Smooth muscle cell (in vitro differentiated cells): ENCODE measurements around the gene CPVL. TPM values are rescaled to one million over a fixed set of nuclear protein-coding genes. Genes with fewer than 3 reads are reported as not detected.

ENCODE experiments used
- DNase-seq: peaks from one replicate; lab custom pipeline; 2025; ENCODE audit not compliant: unreplicated experiment; lab: John Stamatoyannopoulos, UW
- H2AFZ ChIP-seq: fragments of 200-600 bp; sonication (generic); 2 replicates; pipeline ENCODE4 v1.6.0; 2016; ENCODE audit warnings: antibody characterized with exemption, low read depth, mild to moderate bottlenecking
- H3F3A ChIP-seq: fragments of 200-600 bp; sonication (generic); 2 replicates; pipeline ENCODE4 v1.6.0; 2017; ENCODE audit warnings: antibody characterized with exemption, low read depth
- H3K27ac ChIP-seq: fragments of 200-600 bp; sonication (generic); 2 replicates; pipeline ENCODE4 v1.5.1; 2016; ENCODE audit warnings: low read depth, mild to moderate bottlenecking
- H3K27me3 ChIP-seq: fragments of 200-600 bp; sonication (generic); 2 replicates; pipeline ENCODE4 v1.6.1; 2016; ENCODE audit warnings: low read depth, mild to moderate bottlenecking
- H3K36me3 ChIP-seq: fragments of 200-600 bp; sonication (generic); 2 replicates; pipeline ENCODE4 v1.5.1; 2016; ENCODE audit warnings: low read depth
- H3K4me1 ChIP-seq: fragments of 200-600 bp; sonication (generic); 2 replicates; pipeline ENCODE4 v1.5.1; 2016; ENCODE audit warnings: low read depth
- H3K4me2 ChIP-seq: fragments of 200-600 bp; sonication (generic); 2 replicates; pipeline ENCODE4 v1.6.0; 2016; ENCODE audit warnings: mild to moderate bottlenecking
- H3K4me3 ChIP-seq: fragments of 200-600 bp; sonication (generic); 2 replicates; pipeline ENCODE4 v1.5.1; 2016; ENCODE audit warnings: mild to moderate bottlenecking
- H3K79me2 ChIP-seq: fragments of 200-600 bp; sonication (generic); 2 replicates; pipeline ENCODE4 v1.6.0; 2016; ENCODE audit warnings: low read depth, mild to moderate bottlenecking
- H3K9ac ChIP-seq: fragments of 200-600 bp; sonication (generic); 2 replicates; pipeline ENCODE4 v1.6.0; 2016; ENCODE audit warnings: low read depth
- H3K9me3 ChIP-seq: fragments of 200-600 bp; sonication (generic); replicated peaks from 2 replicates; pipeline ENCODE4 v1.5.1; 2016; ENCODE audit warnings: low read depth
- H4K20me1 ChIP-seq: fragments of 200-600 bp; sonication (generic); 2 replicates; pipeline ENCODE4 v1.6.0; 2016; ENCODE audit warnings: low read depth
- WGBS: methylation state at CpG from one replicate; pipeline ENCODE4 v1.1.7; 2016; ENCODE audit warnings: low lambda C conversion rate; 5-methylcytosine and 5-hydroxymethylcytosine counted together
- polyA plus RNA-seq: library from polyadenylated mRNA; unstranded; fragments of >200 nt; fragmentation: Nextera tagmentation; extraction: Ambion mirVana; gene quantifications from 2 replicates; pipeline ENCODE4 v1.2.1, GENCODE V29; 2016
- total RNA-seq: library from RNA; depleted of rRNA; stranded (reverse); fragments of >200 nt; gene quantifications from 2 replicates; pipeline ENCODE4 v1.2.3, GENCODE V29; 2014
- TF ChIP-seq, protein P1 (sequence below): fragments of 200-600 bp; sonication (generic); IDR thresholded peaks from 2 replicates; pipeline ENCODE4 v1.5.1; 2017; ENCODE audit warnings: borderline replicate concordance, mild to moderate bottlenecking, antibody characterized with exemption; ENCODE audit not compliant: insufficient read depth, poor library complexity, severe bottlenecking

CPVL gene
- total and polyA plus RNA-seq, 2 experiments from 2014 or later = 7.2 to 29.8 TPM

GRCh38 chr7:29122081-29122480 is 24.3 kb downstream of the CPVL start:
- Histone ChIP-seq H3K4me2 (no peak overlapping the region), H3K9me3 (no peaks in the 10 kb centered on the region), H3K27me3 (peaks cover 11% of the 10 kb centered on the region), H3K4me1 (no peaks in the 10 kb centered on the region), H3K36me3 (no peaks in the 10 kb centered on the region), H4K20me1 (no peaks in the 10 kb centered on the region), H2AFZ (no peak overlapping the region), H3K4me3 (no peak overlapping the region), H3K27ac (no peak overlapping the region), H3K79me2 (no peaks in the 10 kb centered on the region), H3F3A (no peaks in the 10 kb centered on the region), H3K9ac (no peak overlapping the region)
- DNase-seq = no peak
- 81% methylated on average over 5 of the region's 5 CpGs for WGBS
- TF ChIP-seq, protein P1, sequence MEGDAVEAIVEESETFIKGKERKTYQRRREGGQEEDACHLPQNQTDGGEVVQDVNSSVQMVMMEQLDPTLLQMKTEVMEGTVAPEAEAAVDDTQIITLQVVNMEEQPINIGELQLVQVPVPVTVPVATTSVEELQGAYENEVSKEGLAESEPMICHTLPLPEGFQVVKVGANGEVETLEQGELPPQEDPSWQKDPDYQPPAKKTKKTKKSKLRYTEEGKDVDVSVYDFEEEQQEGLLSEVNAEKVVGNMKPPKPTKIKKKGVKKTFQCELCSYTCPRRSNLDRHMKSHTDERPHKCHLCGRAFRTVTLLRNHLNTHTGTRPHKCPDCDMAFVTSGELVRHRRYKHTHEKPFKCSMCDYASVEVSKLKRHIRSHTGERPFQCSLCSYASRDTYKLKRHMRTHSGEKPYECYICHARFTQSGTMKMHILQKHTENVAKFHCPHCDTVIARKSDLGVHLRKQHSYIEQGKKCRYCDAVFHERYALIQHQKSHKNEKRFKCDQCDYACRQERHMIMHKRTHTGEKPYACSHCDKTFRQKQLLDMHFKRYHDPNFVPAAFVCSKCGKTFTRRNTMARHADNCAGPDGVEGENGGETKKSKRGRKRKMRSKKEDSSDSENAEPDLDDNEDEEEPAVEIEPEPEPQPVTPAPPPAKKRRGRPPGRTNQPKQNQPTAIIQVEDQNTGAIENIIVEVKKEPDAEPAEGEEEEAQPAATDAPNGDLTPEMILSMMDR = no peak

GRCh38 chr7:29120955-29121354 is 25.4 kb downstream of the CPVL start:
- Histone ChIP-seq H3K4me1 (peaks cover 5% of the 10 kb centered on the region), H3K4me3 (no peak overlapping the region), H4K20me1 (no peaks in the 10 kb centered on the region), H3K27ac (no peak overlapping the region), H3K79me2 (no peaks in the 10 kb centered on the region), H3K9me3 (no peaks in the 10 kb centered on the region), H3K27me3 (peaks cover 11% of the 10 kb centered on the region), H3K4me2 (no peak overlapping the region), H3F3A (no peaks in the 10 kb centered on the region), H2AFZ (no peak overlapping the region), H3K9ac (no peak overlapping the region), H3K36me3 (no peaks in the 10 kb centered on the region)
- DNase-seq = no peak
- whole genome bisulfite sequencing = 96% methylated on average over 2 of the region's 2 CpGs
- TF ChIP-seq, protein P1 = no peak

GRCh38 chr7:29119538-29119937 is 26.8 kb downstream of the CPVL start:
- TF ChIP-seq, protein P1 = no peak
- Histone ChIP-seq H3K36me3 (no peaks in the 10 kb centered on the region), H3K27ac (no peak overlapping the region), H3K4me1 (peaks cover 5% of the 10 kb centered on the region), H3K9ac (no peak overlapping the region), H2AFZ (no peak overlapping the region), H3K9me3 (no peaks in the 10 kb centered on the region), H3K79me2 (no peaks in the 10 kb centered on the region), H4K20me1 (no peaks in the 10 kb centered on the region), H3K4me3 (no peak overlapping the region), H3F3A (no peaks in the 10 kb centered on the region), H3K4me2 (no peak overlapping the region), H3K27me3 (peaks cover 11% of the 10 kb centered on the region)
- DNase-seq = no peak
- WGBS = 45% methylated on average over 3 of the region's 3 CpGs
